Esophagus muscularis mucosa (tissue), 4 donors: ENCODE measurements around the gene LTBP1. TPM values are rescaled to one million over a fixed set of nuclear protein-coding genes. Genes with fewer than 3 reads are reported as not detected.
"Not testable (repeated sequence)": the region's sequence is repeated elsewhere in the genome, so short reads cannot be mapped to it uniquely, and the experiment has no call there.

Source experiments
- DNase-seq: peaks from one replicate; pipeline ENCODE4 v3.0.0-alpha.2; 2017; ENCODE audit errors: extremely low spot score
- H3K27ac ChIP-seq, 4 donors: fragments of 200-600 bp; sonication (generic); replicated peaks in 1 of 4; 1 replicate in 3 of 4; 2 replicates in 1 of 4; pipeline ENCODE4 v1.5.1; 2016 to 2019; ENCODE audit warnings: mild to moderate bottlenecking in 1 of 4
- H3K27me3 ChIP-seq, 4 donors: fragments of 200-600 bp; sonication (generic); one replicate each; pipeline versions ENCODE4 v1.5.1 to v1.6.0; 2016 to 2019
- H3K36me3 ChIP-seq, 4 donors: fragments of 200-600 bp; sonication (generic); one replicate each; pipeline ENCODE4 v1.5.1; 2016 to 2019
- H3K4me1 ChIP-seq, 4 donors: fragments of 200-600 bp; sonication (generic); one replicate each; pipeline ENCODE4 v1.5.1; 2016 to 2019
- H3K4me3 ChIP-seq, 4 donors: fragments of 200-600 bp; sonication (generic); 1 replicate in 2 of 4; 2 replicates in 2 of 4; pipeline ENCODE4 v1.5.1; 2016 to 2019; ENCODE audit warnings: mild to moderate bottlenecking in 4 of 4, moderate library complexity in 1 of 4
- H3K9me3 ChIP-seq, 4 donors: fragments of 200-600 bp; sonication (generic); 1 replicate in 3 of 4; 2 replicates in 1 of 4; pipeline ENCODE4 v1.5.1; 2016 to 2019
- CTCF ChIP-seq, 3 experiments: fragments of 200-600 bp in 2 of 3; fragments of 450-650 bp in 1 of 3; sonication (generic) in 2 of 3; IDR thresholded peaks; one replicate each; pipeline ENCODE4 v1.5.1; 2017 to 2019; ENCODE audit warnings: antibody characterized with exemption in 3 of 3, mild to moderate bottlenecking in 2 of 3, moderate library complexity in 1 of 3
- EP300 ChIP-seq: sonication (generic); formaldehyde crosslinking; IDR thresholded peaks from one replicate; pipeline ENCODE4 v1.6.1; 2017; ENCODE audit warnings: antibody characterized with exemption
- POLR2A ChIP-seq: fragments of 450-650 bp; IDR thresholded peaks from one replicate; pipeline ENCODE4 v1.6.1; 2017; ENCODE audit warnings: antibody characterized with exemption, moderate library complexity, mild to moderate bottlenecking, low read depth
- POLR2AphosphoS5 ChIP-seq, 2 donors: sonication (generic); formaldehyde crosslinking; IDR thresholded peaks; one replicate each; pipeline ENCODE4 v1.6.1; 2017; ENCODE audit warnings: antibody characterized with exemption in 2 of 2
- WGBS: methylation state at CpG from one replicate; pipeline ENCODE4 v1.1.5; 2018; 5-methylcytosine and 5-hydroxymethylcytosine counted together
- intact Hi-C: fragments of 100-400 bp; cut with DNase I; formaldehyde crosslinking; loops from one replicate; pipeline ENCODE4 v1.15.1; 2023
- total RNA-seq, 4 donors: library from RNA; depleted of rRNA; stranded (reverse); fragments of >200 nt; gene quantifications; one replicate each; pipeline versions ENCODE4 v1.1.0 to v1.2.1, GENCODE V29; 2016

Gene LTBP1
- total RNA-seq, 4 donors from 2014 or later: 254 to 465 (median 368) TPM

GRCh38 chr2:33363325-33364298 lies 416.9 kb downstream of the LTBP1 start:
- 52% methylated on average over 5 of the region's 5 CpGs for WGBS
- Histone ChIP-seq H3K27me3 (no peaks in the 10 kb centered on the region), H3K36me3 (peaks cover 0 to 23% (median 2%) of the 10 kb centered on the region in 4 donors), H3K9me3 (no peaks in the 10 kb centered on the region), H3K27ac (peak overlapping the region; percentile 73 to 80 (median 76)), H3K4me3 (no peak overlapping the region), H3K4me1 (peaks cover 5 to 60% (median 53%) of the 10 kb centered on the region in 4 donors)
- no peak for DNase-seq
- no peak for TF ChIP-seq CTCF (IDR thresholded peaks at IDR 0.05)
- no peak for TF ChIP-seq EP300
- no peak for TF ChIP-seq POLR2A
- TF ChIP-seq POLR2AphosphoS5 (IDR thresholded peaks at IDR 0.05): no peak
- intact Hi-C loops: no loop called here

- H3K4me3 ChIP-seq: no peak overlapping the region
- DNase-seq: peak; percentile 64
- peaks cover 5 to 66% (median 60%) of the 10 kb centered on the region in 4 donors for H3K4me1 ChIP-seq
- no peaks in the 10 kb centered on the region for H3K9me3 ChIP-seq
- WGBS: 55% methylated on average over 9 of the region's 9 CpGs
- no peaks in the 10 kb centered on the region for H3K27me3 ChIP-seq
- H3K36me3 ChIP-seq: peaks cover 0 to 24% (median 2%) of the 10 kb centered on the region in 4 donors
- TF ChIP-seq POLR2A (no peak), POLR2AphosphoS5 (IDR thresholded peaks at IDR 0.05) (peak in 1 of 2 donors; percentile 24), EP300 (no peak), CTCF (IDR thresholded peaks at IDR 0.05) (no peak)
- peak overlapping the region; percentile 73 to 80 (median 76) for H3K27ac ChIP-seq
- intact Hi-C loops: no loop called here
Observed at GRCh38 chr2:33365264-33365970, 418.7 kb downstream of the LTBP1 start.

GRCh38 chr2:33366473-33366872 lies 419.7 kb downstream of the LTBP1 start:
- Histone ChIP-seq H3K9me3 (no peaks in the 10 kb centered on the region), H3K27me3 (no peaks in the 10 kb centered on the region), H3K36me3 (peaks cover 0 to 28% (median 6%) of the 10 kb centered on the region in 4 donors), H3K4me1 (peaks cover 5 to 76% (median 63%) of the 10 kb centered on the region in 4 donors), H3K27ac (peak overlapping the region; percentile 73 to 80 (median 76)), H3K4me3 (no peak overlapping the region)
- 52% methylated on average over 5 of the region's 5 CpGs for WGBS
- TF ChIP-seq EP300 (no peak), POLR2A (no peak), POLR2AphosphoS5 (IDR thresholded peaks at IDR 0.05) (peak; percentile 50 to 68), CTCF (IDR thresholded peaks at IDR 0.05) (no peak)
- peak; percentile 92 for DNase-seq
- intact Hi-C loops: no loop called here

- H3K4me1 ChIP-seq: peaks cover 5 to 75% (median 63%) of the 10 kb centered on the region in 4 donors
- WGBS: 98% methylated on average over 7 of the region's 7 CpGs
- H3K4me3 ChIP-seq, H3K27me3 ChIP-seq, intact Hi-C loops, H3K9me3 ChIP-seq: not testable (repeated sequence)
- peak; percentile 62 for DNase-seq
- H3K27ac ChIP-seq: peak overlapping the region in 3 of 4 donors; percentile 73 to 80 (median 75)
- H3K36me3 ChIP-seq: peaks cover 0 to 28% (median 6%) of the 10 kb centered on the region in 4 donors
Observed at GRCh38 chr2:33368524-33368923, 421.8 kb downstream of the LTBP1 start.

- Histone ChIP-seq H3K4me1 (peaks cover 5 to 68% (median 58%) of the 10 kb centered on the region in 4 donors), H3K36me3 (peaks cover 0 to 26% (median 6%) of the 10 kb centered on the region in 4 donors)
Observed at GRCh38 chr2:33369191-33369590, 422.4 kb downstream of the LTBP1 start.

More at GRCh38 chr2:33369191-33369590, 422.4 kb downstream of the LTBP1 start:
- peak overlapping the region in 3 of 4 donors; percentile 46 to 57 (median 48) for H3K27ac ChIP-seq
- DNase-seq: peak; percentile 31
- intact Hi-C loops: no loop called here
- no peaks in the 10 kb centered on the region for H3K9me3 ChIP-seq
- TF ChIP-seq CTCF (IDR thresholded peaks at IDR 0.05): no peak
- TF ChIP-seq EP300: no peak
- no peak for TF ChIP-seq POLR2AphosphoS5 (IDR thresholded peaks at IDR 0.05)
- no peak for TF ChIP-seq POLR2A
- H3K27me3 ChIP-seq: no peaks in the 10 kb centered on the region
- no peak overlapping the region for H3K4me3 ChIP-seq
- WGBS: 94% methylated on average over 5 of the region's 5 CpGs
